Erythroblast (primary cell): ENCODE measurements around the gene MACROD2.

ENCODE experiments used
- GATA1 ChIP-seq: IDR thresholded peaks from 2 replicates; pipeline ENCODE4 v1.6.1; 2011; ENCODE audit warnings: low read depth, mild to moderate bottlenecking, control low read depth, low read length, moderate library complexity
- POLR2A ChIP-seq: IDR thresholded peaks from 2 replicates; pipeline ENCODE4 v1.6.1; 2011; ENCODE audit warnings: mild to moderate bottlenecking, low read length

- no peak for TF ChIP-seq POLR2A
- TF ChIP-seq GATA1: no peak
Measured at GRCh38 chr20:15923030-15923776, 1927.9 kb downstream of the MACROD2 start.
